Retinal pigment epithelial cell (primary cell): Measurements from ENCODE around the gene ANKRD28.

Experiments used
- DNase-seq: peaks from one replicate; pipeline ENCODE4 v3.0.0-alpha.2; 2010; ENCODE audit warnings: low read depth
- H3K4me3 ChIP-seq: 2 replicates; pipeline ENCODE4 v1.5.1; 2011; ENCODE audit warnings: mild to moderate bottlenecking, low read length, control low read depth, moderate library complexity
- CTCF ChIP-seq: conservative IDR thresholded peaks from 2 replicates; pipeline ENCODE4 v1.5.1; 2011; ENCODE audit warnings: low read depth, low read length, control low read depth, inconsistent platforms

ANKRD28 gene

GRCh38 chr3:15757824-15758223, 40.0 kb downstream of the ANKRD28 start:
- H3K4me3 ChIP-seq = no peak overlapping the region
- no peak for TF ChIP-seq CTCF
- no peak for DNase-seq

DNA sequence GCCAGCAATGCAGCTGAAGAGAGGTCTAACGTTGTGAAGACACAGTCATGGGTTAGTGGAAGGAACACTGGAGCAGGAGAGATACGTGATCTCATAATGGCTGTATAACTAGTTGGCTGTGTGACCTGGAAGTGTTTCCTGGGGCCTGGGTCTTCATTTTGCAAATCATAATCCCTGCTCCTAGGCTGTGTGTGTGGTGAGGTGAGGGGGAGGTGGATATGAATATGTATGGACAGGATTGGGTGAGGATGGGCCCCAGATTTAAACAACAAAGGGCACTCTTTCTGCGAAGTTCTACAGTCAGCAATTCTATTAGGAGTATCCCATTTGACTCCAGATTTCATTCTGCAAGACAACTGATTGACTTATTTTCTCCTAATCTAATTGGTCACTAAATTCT, 41.3 kb downstream of the ANKRD28 start:
- no peak overlapping the region for H3K4me3 ChIP-seq
- DNase-seq = no peak
- TF ChIP-seq CTCF = no peak

DNA sequence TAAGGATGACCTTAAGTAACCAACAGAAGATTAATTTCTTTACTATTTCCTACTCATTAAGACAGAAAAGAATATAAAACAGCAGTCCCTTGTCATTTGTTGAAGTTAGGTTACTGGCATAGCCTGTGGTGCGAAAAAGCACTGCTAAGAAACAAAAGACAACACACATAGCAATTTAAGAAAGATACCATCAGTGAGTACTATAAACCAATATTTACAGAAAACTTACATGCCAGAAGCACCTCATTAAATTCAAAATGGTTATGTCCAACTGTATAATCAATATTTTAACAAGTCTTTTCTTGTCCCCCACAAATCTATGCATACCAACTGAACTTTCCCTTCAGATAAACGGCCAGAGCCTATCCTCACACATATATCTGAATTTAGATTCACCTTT, 42.0 kb downstream of the ANKRD28 start:
- no peak for DNase-seq
- TF ChIP-seq CTCF = no peak
- H3K4me3 ChIP-seq = no peak overlapping the region

- DNase-seq = no peak
- no peak for TF ChIP-seq CTCF
- no peak overlapping the region for H3K4me3 ChIP-seq
Observed at GRCh38 chr3:15755181-15755580, 42.6 kb downstream of the ANKRD28 start.

- TF ChIP-seq CTCF = no peak
- DNase-seq = no peak
- no peak overlapping the region for H3K4me3 ChIP-seq
Observed at GRCh38 chr3:15754047-15754446, 43.7 kb downstream of the ANKRD28 start.

DNA sequence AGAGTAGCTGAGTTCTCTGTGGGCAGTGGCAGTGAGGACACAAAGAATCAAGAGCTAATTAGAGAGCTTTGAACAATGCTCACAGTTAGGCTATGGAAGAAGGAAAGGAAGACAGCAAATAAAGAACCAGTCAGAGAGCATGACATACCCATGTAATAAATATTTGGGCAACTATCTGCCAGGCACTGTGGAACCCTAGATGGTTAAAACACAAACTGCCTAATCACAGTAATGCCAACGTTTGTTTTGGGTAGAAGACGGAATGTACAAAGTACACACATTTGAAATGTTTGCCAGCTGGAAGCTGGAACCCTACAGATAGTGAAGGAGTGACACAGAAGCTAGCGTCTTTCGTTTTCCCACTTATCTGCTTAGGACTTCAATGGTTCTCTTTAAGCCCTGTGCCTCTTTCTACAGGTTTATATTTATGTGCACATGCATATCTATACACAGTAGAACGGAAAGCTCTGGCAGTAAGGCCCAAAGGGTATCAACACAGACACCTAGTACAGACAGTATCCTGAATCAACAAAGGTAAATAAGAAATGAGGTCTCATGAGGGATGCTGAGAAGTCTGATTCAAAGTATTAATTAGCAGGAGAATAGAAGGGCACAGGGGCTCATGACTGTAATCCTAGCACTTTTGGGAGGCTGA, 44.6 kb downstream of the ANKRD28 start:
- no peak for TF ChIP-seq CTCF
- no peak for DNase-seq
- no peak overlapping the region for H3K4me3 ChIP-seq

- TF ChIP-seq CTCF = no peak
- H3K4me3 ChIP-seq = no peak overlapping the region
- no peak for DNase-seq
Observed at GRCh38 chr3:15750879-15751278, 46.9 kb downstream of the ANKRD28 start.
